ENCODE results near the gene GRIK4. TPM values are rescaled to one million over a fixed set of nuclear protein-coding genes. Genes with fewer than 3 reads are reported as not detected.

GRIK4 gene
- total and polyA plus RNA-seq, 7 donors: 0.04 to 0.11 (median 0.04) TPM; not detected in 4

DNA sequence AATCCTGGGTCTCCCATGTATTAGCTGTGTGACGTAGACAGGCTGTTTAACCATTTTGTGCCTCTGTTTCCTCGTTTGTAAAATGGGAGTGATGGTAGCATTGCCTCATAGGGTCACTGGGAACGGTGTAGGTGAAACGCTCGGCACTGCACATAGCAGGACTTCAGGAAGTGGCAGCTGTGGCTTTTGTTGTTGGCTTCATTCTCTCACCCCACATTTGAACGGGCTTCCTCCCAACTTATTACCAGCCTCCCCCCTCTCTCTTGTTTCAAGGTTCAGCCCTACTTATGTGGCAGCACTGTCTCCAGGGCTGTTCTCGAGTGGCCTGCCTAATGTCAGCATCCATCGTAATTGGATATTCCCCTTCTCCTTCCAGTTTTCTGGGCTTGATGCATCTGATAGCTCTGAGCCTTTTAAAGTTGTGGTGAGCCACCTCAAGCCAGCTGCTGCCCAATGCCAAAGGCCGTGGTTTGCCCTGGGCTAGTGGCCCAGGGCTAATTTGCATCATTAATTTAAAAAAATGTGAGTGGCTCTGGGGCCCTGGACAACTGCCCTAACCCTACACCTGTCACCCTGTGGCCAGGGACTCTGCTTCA, 294.5 kb downstream of the GRIK4 start:
- H3K4me1 ChIP-seq: no peaks in the 10 kb centered on the region
- H3K27ac ChIP-seq: no peak overlapping the region
- WGBS, 3 donors: 20 to 41% (median 25%) methylated on average over 9 of the region's 9 CpGs
- no peak for TF ChIP-seq CTCF (IDR thresholded peaks at IDR 0.05)
- no peak for ATAC-seq
- no peak for DNase-seq
- H3K4me3 ChIP-seq: no peak overlapping the region
- intact Hi-C loops (cut with DNase I): no loop called here
- peaks cover 0 to 4% (median 3%) of the 10 kb centered on the region in 3 donors for H3K27me3 ChIP-seq (ENCODE audit: insufficient read depth in 3 of 3, low read length in 2 of 3)
- no peaks in the 10 kb centered on the region for H3K36me3 ChIP-seq (ENCODE audit: insufficient read depth in 1 of 2, low read depth in 1 of 2)
- no peaks in the 10 kb centered on the region for H3K9me3 ChIP-seq

GRCh38 chr11:120807414-120808150, 296.0 kb downstream of the GRIK4 start:
- DNase-seq (no peak), ATAC-seq (no peak)
- Histone ChIP-seq H3K9me3 (no peaks in the 10 kb centered on the region), H3K4me1 (no peaks in the 10 kb centered on the region), H3K27me3 (ENCODE audit: insufficient read depth in 3 of 3, low read length in 2 of 3) (peaks cover 0 to 4% (median 3%) of the 10 kb centered on the region in 3 donors), H3K27ac (no peak overlapping the region), H3K4me3 (no peak overlapping the region), H3K36me3 (ENCODE audit: insufficient read depth in 1 of 2, low read depth in 1 of 2) (no peaks in the 10 kb centered on the region)
- intact Hi-C loops (cut with DNase I): no loop called here
- WGBS, 3 donors: 84 to 87% (median 84%) methylated on average over 13 of the region's 13 CpGs
- no peak for TF ChIP-seq CTCF (IDR thresholded peaks at IDR 0.05)

GRCh38 chr11:120808616-120809050, 297.1 kb downstream of the GRIK4 start:
- 37 to 50% (median 41%) methylated on average over 5 of the region's 5 CpGs for WGBS, 3 donors
- no peaks in the 10 kb centered on the region for H3K4me1 ChIP-seq
- H3K36me3 ChIP-seq (ENCODE audit: insufficient read depth in 1 of 2, low read depth in 1 of 2): no peaks in the 10 kb centered on the region
- no peaks in the 10 kb centered on the region for H3K9me3 ChIP-seq
- DNase-seq (no peak), ATAC-seq (no peak)
- intact Hi-C loops (cut with DNase I): no loop called here
- peaks cover 0 to 4% (median 3%) of the 10 kb centered on the region in 3 donors for H3K27me3 ChIP-seq (ENCODE audit: insufficient read depth in 3 of 3, low read length in 2 of 3)
- H3K27ac ChIP-seq: no peak overlapping the region
- H3K4me3 ChIP-seq: no peak overlapping the region
- TF ChIP-seq CTCF (IDR thresholded peaks at IDR 0.05): no peak

DNA sequence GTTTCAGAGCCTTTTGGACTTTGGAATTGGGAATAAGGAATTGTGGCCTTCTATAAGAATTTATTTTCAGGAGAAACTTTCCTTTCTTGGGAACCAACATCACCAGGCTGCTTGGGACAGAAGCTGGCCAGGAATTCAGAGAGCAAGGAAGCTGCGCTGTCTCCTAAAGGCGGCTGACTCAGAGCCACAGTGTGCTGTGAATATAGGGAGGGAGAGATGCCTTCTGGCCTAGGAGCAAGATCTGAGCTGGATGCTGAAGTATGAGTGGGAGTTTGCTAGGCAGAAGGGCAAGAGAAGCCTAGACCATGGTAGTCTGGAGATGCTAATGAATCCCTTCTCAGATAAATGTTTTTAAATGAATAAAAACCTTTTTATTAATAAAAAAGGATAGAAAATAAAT, 298.7 kb downstream of the GRIK4 start:
- Histone ChIP-seq H3K4me1 (no peaks in the 10 kb centered on the region), H3K27ac (no peak overlapping the region), H3K9me3 (no peaks in the 10 kb centered on the region), H3K4me3 (no peak overlapping the region), H3K36me3 (ENCODE audit: insufficient read depth in 1 of 2, low read depth in 1 of 2) (no peaks in the 10 kb centered on the region), H3K27me3 (ENCODE audit: insufficient read depth in 3 of 3, low read length in 2 of 3) (peaks cover 0 to 4% (median 0%) of the 10 kb centered on the region in 3 donors)
- TF ChIP-seq CTCF (IDR thresholded peaks at IDR 0.05): no peak
- WGBS, 3 donors: 86 to 93% (median 90%) methylated on average over 2 of the region's 2 CpGs
- DNase-seq (no peak), ATAC-seq (no peak)
- intact Hi-C loops (cut with DNase I): no loop called here
